ENCODE data around the gene GLIS1. TPM values are rescaled to one million over a fixed set of nuclear protein-coding genes. Genes with fewer than 3 reads are reported as not detected.

The GLIS1 gene
- total and polyA plus RNA-seq, 2 donors (not counting 3 experiments of a cell fraction or from before 2014, with no cell fraction given), result not detected

GRCh38 chr1:53639251-53639763 lies 99.7 kb downstream of the GLIS1 start:
- Histone ChIP-seq H3K4me1 (ENCODE audit: control insufficient read depth, extremely low read depth, insufficient read depth, low read length) (no peaks in the 10 kb centered on the region), H3K4me3 (replicated peaks in 1 of 3; ENCODE audit: insufficient read depth in 1 of 3, low read depth in 1 of 3, low read length in 3 of 3) (no peak overlapping the region), H3K9me3 (replicated peaks; ENCODE audit: control insufficient read depth, insufficient read depth, low read length) (no peaks in the 10 kb centered on the region), H3K9me1 (replicated peaks; ENCODE audit: control insufficient read depth, extremely low read depth, insufficient read depth, low read length) (no peaks in the 10 kb centered on the region), H3K4me2 (ENCODE audit: insufficient read depth, low read length) (no peak overlapping the region), H3K36me3 (ENCODE audit: control insufficient read depth in 2 of 2, extremely low read depth in 1 of 2, insufficient read depth in 2 of 2, low read length in 2 of 2) (no peaks in the 10 kb centered on the region), H3K9ac (replicated peaks; ENCODE audit: extremely low read depth, insufficient read depth, low read length) (no peak overlapping the region), H3K79me2 (ENCODE audit: control insufficient read depth, insufficient read depth, low read length) (no peaks in the 10 kb centered on the region), H2AFZ (ENCODE audit: low read depth, low read length) (no peak overlapping the region), H3K27me3 (ENCODE audit: control insufficient read depth in 2 of 2, insufficient read depth in 2 of 2, low read length in 2 of 2) (peaks cover 4 to 8% of the 10 kb centered on the region in 2 experiments), H4K20me1 (replicated peaks; ENCODE audit: control insufficient read depth, extremely low read depth, insufficient read depth, low read length) (no peaks in the 10 kb centered on the region), H3K27ac (ENCODE audit: insufficient read depth, low read depth, low read length) (no peak overlapping the region)
- CTCF ChIA-PET, result no interaction called here
- FAIRE-seq (no peak), DNase-seq (ENCODE audit: low read depth, low spot score) (no peak)
- TF ChIP-seq EZH2 (IDR thresholded peaks at IDR 0.05; ENCODE audit: borderline replicate concordance, low read depth, low read length, severe bottlenecking), result no peak
- TF ChIP-seq, protein P1, sequence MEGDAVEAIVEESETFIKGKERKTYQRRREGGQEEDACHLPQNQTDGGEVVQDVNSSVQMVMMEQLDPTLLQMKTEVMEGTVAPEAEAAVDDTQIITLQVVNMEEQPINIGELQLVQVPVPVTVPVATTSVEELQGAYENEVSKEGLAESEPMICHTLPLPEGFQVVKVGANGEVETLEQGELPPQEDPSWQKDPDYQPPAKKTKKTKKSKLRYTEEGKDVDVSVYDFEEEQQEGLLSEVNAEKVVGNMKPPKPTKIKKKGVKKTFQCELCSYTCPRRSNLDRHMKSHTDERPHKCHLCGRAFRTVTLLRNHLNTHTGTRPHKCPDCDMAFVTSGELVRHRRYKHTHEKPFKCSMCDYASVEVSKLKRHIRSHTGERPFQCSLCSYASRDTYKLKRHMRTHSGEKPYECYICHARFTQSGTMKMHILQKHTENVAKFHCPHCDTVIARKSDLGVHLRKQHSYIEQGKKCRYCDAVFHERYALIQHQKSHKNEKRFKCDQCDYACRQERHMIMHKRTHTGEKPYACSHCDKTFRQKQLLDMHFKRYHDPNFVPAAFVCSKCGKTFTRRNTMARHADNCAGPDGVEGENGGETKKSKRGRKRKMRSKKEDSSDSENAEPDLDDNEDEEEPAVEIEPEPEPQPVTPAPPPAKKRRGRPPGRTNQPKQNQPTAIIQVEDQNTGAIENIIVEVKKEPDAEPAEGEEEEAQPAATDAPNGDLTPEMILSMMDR (IDR thresholded peaks at IDR 0.05; ENCODE audit: extremely low read depth in 1 of 2, insufficient read depth in 1 of 2, low read depth in 1 of 2, low read length in 2 of 2), result no peak
- no peak for TF ChIP-seq JUN (IDR thresholded peaks at IDR 0.05; ENCODE audit: borderline replicate concordance, insufficient read depth, insufficient read length, low read depth)
- dilution Hi-C loops (cut with MboI; ENCODE audit: extremely low pct_ligation_motif_present, low sequenced_read_pairs) (no loop called here), intact Hi-C loops (cut with micrococcal nuclease) (no loop called here)
- POLR2A ChIA-PET, result no interaction called here
- BruUV-seq (replicated peaks), result no TSS peak

DNA sequence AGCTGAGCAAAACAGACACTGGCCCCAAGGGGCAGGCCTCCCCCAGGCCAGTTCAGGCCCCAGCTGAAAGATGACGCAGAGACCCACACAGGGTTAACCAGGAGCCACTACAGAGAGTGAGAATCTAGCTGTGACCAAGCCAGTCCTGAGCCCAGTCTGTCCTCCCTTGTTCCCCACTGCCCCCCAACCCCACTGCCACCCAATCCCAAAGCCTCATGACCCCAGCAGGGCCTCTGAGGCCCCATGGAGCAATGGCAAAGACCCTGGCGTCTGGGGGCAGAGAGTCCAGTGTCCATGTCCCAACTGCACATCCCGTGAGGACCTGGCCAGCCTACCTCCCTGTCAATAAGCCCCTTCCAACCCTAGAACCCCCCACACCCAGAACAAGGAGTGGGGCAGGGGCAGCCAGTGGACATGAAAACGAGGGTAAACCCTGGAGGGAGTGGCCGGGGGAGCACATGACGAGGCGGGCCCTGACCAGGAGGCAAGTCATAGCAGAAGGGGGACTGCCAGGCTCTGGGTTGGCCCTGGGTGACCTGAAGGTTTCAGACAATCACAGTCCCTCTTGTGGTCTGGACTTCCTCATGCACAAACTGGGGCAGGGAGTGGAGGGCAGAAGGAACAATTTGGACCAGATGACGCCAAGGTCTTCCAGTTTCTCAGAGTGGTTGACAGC lies 100.5 kb downstream of the GLIS1 start:
- no peak for FAIRE-seq
- DNase-seq (ENCODE audit: low read depth, low spot score), result no peak
- TF ChIP-seq MYC (IDR thresholded peaks at IDR 0.05; ENCODE audit: low read depth, low read length) (no peak), POLR2A (IDR thresholded peaks at IDR 0.05; ENCODE audit: low read depth, low read length) (no peak), JUN (IDR thresholded peaks at IDR 0.05; ENCODE audit: borderline replicate concordance, insufficient read depth, insufficient read length, low read depth) (no peak), FOS (IDR thresholded peaks at IDR 0.05; ENCODE audit: borderline replicate concordance, insufficient read depth, low read length) (no peak), GATA2 (IDR thresholded peaks at IDR 0.05; ENCODE audit: insufficient read depth, insufficient read length, low read depth, low read length) (no peak), POLR2AphosphoS5 (IDR thresholded peaks at IDR 0.05; ENCODE audit: insufficient read depth, low read depth, low read length) (no peak), EZH2 (IDR thresholded peaks at IDR 0.05; ENCODE audit: borderline replicate concordance, low read depth, low read length, severe bottlenecking) (no peak)
- TF ChIP-seq, protein P2, sequence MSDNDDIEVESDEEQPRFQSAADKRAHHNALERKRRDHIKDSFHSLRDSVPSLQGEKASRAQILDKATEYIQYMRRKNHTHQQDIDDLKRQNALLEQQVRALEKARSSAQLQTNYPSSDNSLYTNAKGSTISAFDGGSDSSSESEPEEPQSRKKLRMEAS (IDR thresholded peaks at IDR 0.05; ENCODE audit: insufficient read depth, insufficient read length), result no peak
- TF ChIP-seq, protein P1 (IDR thresholded peaks at IDR 0.05; ENCODE audit: extremely low read depth in 1 of 2, insufficient read depth in 1 of 2, low read depth in 1 of 2, low read length in 2 of 2), result no peak
- ChIA-PET CTCF (no interaction called here), POLR2A (no interaction called here)
- BruUV-seq (replicated peaks), result no TSS peak
- Histone ChIP-seq H3K9ac (replicated peaks; ENCODE audit: extremely low read depth, insufficient read depth, low read length) (no peak overlapping the region), H3K4me3 (replicated peaks in 1 of 3; ENCODE audit: insufficient read depth in 1 of 3, low read depth in 1 of 3, low read length in 3 of 3) (no peak overlapping the region), H3K9me1 (replicated peaks; ENCODE audit: control insufficient read depth, extremely low read depth, insufficient read depth, low read length) (no peaks in the 10 kb centered on the region), H3K27ac (ENCODE audit: insufficient read depth, low read depth, low read length) (no peak overlapping the region), H3K27me3 (ENCODE audit: control insufficient read depth in 2 of 2, insufficient read depth in 2 of 2, low read length in 2 of 2) (peaks cover 4 to 8% of the 10 kb centered on the region in 2 experiments), H3K36me3 (ENCODE audit: control insufficient read depth in 2 of 2, extremely low read depth in 1 of 2, insufficient read depth in 2 of 2, low read length in 2 of 2) (no peaks in the 10 kb centered on the region), H3K79me2 (ENCODE audit: control insufficient read depth, insufficient read depth, low read length) (no peaks in the 10 kb centered on the region), H3K4me2 (ENCODE audit: insufficient read depth, low read length) (no peak overlapping the region), H3K4me1 (ENCODE audit: control insufficient read depth, extremely low read depth, insufficient read depth, low read length) (no peaks in the 10 kb centered on the region), H3K9me3 (replicated peaks; ENCODE audit: control insufficient read depth, insufficient read depth, low read length) (no peaks in the 10 kb centered on the region), H4K20me1 (replicated peaks; ENCODE audit: control insufficient read depth, extremely low read depth, insufficient read depth, low read length) (no peaks in the 10 kb centered on the region), H2AFZ (ENCODE audit: low read depth, low read length) (no peak overlapping the region)
- intact Hi-C loops (cut with micrococcal nuclease), result no loop called here
- dilution Hi-C loops (cut with MboI; ENCODE audit: extremely low pct_ligation_motif_present, low sequenced_read_pairs), result no loop called here
